GM21367 (cell line): ENCODE data around the gene LSS.
"Not testable (repeated sequence)": the region's sequence is repeated elsewhere in the genome, so short reads cannot be mapped to it uniquely, and the experiment has no call there.

Experiments
- ATAC-seq: cut with Tn5 transposase; IDR thresholded peaks from one replicate; pipeline ENCODE4 v1.9.1; 2021; ENCODE audit not compliant: unreplicated experiment

The LSS gene

DNA sequence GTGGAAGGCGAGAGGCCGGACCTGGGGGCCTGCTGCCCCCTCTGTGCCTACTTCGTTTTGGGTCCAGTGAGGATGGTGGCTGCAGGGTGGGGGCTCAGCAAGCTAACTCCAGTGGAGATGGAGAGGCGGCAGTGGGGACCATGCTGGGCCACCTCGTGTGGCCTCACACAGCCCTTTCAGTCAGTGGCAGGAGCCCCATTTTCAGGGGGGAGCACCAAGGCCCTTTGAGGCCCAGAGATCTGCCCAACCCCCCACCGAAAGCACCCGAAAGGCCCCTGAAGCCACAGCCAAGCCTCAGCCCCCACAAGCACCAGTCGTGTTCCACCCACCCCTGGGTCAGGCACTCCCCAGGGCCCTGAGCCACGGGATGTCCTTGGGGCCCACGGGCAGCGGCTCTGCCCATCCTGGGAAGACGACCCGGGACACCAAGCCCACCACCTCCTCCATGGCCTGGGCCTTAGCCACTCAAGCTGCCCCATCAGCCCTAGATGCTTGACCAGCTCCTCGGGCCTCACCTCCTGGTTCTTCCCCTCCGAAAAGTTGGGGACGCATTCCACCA lies 73.5 kb downstream of the LSS start:
- ATAC-seq: no peak

DNA sequence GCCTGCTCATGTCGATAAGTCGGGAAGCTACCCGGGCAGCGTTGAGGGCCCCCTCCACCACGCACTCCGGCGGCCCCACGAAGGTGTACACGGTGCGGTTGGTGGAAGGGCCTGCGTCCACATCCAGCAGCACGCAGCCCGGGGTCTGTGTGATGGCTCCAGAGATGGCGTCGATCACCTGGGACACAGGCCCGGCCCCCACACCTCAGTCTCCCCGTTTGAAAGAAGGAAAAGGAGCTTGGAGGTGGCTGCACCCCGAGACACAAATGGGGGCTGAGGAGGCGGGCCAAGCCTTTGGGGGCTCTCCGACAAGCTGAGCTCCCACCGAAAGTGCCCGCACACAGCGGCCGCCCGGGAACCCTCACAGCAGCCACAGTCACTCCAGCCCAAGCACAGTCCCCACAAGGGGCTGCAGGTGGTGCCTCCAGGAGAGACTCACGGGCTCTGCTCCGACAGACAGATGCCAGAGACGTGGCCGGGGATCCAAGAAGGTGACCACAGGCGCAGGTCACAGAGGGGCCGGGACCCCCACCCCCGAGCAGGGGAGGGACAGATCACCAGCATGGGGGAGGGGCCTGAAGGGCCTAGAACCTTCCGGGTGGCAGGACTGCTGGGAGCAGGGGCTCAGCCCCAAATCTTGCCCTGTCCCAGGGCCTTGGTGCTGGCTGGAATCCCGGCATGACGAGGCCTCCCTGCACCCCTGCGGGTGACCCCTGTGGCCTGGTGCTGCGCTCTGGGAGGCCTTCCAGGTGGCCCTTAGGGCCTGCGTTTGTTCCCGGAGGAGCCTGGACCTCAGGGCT lies 74.2 kb downstream of the LSS start:
- no peak for ATAC-seq

DNA sequence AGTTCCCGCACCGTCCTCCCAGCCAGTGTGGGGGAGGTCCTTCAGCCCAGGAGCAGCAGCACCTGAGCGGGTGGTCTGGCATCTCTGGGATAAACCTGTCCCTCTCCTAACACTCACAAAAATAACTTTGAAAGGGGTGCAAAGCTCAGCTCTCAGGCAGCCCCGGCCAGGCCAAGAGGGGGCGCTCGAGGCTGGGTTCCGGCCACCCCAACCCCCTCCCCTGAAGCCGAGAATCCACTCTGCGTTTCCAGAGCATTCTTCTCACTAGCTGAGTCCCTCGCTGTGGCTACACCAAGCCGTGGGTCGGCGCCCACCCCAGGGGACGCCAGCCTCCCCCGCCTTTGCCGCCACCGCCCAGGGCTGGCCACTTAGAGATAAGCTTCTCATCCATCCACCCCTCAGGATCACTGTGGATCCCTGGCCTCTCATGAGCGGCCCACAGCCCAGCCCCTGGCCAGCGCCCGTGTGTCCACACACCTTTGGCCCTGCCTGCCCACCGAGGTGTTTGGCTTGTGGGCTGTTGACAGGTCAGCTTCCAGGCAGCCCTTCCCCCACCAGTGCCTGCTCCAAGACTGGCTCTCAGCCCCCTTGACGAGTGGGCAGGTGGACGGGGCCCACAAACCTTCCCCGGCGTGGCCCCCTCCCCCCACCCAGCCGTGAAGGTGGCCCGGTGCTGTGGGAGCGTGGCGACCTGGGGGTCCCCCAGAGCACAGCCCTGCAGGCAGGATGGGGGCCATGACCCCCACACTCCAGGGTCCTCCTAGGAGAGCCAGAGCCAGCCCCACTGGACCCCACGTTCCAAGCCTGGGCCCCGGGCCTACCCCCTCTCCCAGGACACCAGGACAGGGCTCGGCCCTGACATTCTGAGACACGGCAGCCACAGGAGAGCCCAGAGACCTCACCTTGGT lies 75.1 kb downstream of the LSS start:
- ATAC-seq: no peak

DNA sequence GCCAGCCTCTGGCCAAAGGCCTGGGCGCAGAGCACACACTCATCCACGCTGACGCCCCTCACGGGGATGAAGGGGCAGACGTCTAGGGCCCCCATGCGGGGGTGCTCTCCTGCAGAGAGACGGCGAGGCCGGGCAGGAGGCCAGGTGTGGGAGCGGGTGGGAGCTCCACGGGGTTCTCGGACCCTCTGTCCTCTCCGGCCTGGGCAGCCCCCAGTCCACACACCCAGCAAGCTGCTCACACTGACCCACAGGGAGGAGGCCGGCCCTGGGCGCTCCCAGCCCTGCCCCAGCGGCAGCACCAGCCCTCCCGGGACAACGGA lies 75.7 kb downstream of the LSS start:
- ATAC-seq: no peak

DNA sequence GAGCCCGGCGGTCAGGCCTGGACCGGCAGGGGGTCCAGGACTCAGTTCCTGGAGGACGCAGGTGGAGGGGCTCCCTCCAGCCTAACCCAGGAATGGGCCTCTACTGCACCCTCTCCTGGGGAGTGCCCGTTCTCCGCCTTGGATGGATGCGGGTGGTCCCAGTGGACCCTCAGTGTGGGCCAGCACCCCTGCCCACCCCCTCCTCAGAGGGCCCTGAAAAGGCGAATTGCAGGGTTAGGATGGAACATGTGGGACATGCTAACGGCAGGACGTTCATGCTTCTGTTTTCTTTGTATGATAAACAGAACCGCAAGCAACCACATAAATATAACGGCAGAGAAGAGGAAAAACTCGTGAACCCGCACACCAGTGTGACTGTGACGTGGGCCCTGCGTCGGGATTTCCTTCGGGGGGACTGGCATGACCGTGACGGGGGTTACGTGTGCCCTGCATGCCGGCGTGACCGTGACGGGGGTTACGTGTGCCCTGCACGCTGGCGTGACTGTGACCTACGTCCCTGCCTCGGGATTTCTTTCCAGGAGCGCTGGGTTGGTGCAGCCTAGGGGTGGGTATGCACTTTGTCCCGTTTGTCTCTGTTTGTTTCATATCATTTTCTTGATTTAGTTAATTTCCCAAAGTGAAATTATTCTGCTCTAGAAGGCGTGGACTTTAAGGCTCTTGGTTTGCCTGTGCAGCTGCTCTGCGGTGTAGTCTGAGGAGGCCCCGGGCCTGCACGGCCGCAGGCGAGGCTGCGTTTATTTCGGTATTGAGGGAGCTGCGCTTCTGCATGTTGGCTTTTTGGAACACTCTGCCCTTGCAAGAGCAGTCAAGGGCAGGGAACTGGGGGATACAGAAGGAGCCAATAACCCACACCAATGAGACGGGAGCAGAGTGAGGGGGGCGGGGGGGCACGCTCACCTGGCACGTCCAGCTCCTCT lies 76.3 kb downstream of the LSS start:
- no peak for ATAC-seq

DNA sequence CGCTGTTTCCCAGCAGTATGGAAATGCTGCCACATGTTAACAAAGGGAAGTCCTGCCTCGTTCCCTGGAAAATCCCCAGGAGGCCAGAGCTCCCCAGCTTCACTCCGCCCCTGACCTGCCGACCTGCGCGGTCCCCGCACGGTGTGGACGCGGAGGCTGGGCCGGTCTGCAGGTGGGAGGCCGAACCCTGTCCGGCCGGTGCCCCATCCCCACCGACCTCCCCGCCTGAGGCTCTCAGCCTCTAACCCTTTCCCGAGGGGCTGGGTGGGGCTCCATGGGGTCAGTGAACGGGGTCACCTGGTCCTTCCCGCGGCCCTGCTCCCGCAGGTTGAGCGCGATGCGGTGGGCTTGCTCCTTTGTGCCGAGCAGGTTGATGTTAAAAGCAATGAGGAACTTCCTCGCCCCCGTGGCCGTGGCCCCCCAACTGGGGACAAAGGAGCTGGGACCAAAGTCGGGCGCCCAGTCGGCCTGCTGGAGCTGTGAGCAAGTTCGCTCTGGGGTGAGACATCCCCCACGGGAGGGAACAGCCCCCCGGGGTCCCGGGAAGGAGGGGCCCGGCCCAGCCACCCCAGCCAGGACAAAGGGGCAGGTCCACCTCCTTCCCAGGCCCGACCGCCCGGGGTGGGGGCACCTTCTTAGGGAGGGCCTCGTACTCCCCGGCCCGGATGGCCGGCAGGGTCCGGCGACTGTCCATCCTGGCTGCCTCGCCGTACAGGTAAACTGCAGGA lies 77.1 kb downstream of the LSS start:
- ATAC-seq: no peak

DNA sequence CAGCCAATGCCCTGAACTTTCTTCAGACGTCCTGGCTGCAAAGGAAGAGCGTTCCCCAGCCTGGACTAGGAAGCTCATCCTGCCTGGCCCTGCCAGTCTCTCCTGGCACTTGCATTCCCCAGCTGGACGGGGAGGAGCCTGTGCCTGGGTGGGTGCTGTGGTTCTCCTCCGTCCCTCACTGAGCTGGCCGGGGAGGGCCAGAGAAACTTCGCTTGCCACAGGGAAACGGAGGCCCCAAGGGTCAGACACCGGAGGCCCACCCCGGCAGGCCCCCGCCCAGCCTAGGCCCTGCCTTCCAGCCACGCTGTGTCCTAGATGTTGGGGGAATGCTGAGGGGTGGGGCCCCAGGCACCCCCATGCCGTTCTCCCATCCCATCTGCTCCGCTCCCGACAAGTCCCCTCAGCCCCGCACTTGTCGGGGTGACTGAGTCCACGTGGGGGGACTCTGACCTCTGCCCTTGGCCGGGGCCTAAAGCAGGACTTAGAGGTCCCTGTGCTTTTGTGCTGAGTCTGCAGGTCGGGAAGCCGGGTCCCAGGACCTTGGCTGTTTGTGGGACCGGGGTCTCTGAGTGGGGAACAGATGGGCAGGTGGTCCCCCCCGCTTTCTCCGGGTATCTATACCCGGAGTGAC lies 78.0 kb downstream of the LSS start:
- ATAC-seq: no peak

DNA sequence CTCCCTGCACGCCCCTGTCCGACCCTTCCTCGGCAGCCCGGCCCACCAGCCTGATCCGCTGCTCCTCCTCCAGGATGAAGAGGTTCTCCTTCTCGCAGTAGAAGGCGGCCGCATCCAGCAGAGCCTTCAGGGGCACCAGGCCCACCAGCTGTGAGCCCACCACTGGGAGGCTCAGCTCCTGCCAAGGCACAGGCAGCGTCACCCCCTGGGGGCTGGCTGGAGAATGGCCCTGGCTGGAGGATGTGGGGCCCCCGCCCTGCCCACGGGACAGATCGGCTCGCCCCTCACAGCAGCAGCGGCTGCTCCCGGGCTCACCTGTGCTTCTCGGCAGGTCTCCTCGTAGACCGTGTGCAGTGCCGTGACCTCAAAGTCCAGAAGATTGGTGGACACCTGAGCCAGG lies 78.5 kb downstream of the LSS start:
- ATAC-seq: no peak

DNA sequence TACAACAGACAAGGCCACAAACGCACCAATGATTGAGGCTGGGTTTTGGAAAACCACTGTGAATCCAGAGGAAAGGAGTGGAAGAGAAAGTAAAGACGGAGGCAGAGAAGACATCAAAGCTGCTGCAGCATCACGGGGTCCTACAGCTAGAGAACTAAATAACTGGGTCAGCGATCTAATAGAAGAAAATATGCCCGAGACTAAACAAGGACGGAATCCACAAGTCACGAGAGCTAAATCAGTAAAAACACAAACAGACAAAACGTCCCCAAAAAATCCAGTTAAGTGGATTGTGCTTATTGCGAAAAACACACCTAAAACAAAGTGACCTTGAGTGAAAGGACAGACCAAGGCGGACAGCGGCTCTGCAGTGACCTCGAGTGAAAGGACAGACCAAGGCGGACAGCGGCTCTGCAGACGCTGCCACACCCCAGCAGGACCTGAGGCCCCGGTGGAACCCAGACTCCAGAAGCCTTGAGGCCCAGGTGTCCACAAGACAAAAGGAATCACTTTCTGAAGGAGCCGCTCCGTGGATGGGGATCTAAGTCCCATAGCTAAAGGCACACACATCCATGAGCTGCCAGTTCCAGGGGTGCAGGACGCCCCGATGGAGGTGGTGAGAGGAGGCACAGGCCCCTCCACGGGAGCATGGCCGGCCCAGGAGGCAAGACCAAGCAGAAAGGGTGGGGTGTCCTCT lies 79.2 kb downstream of the LSS start:
- no peak for ATAC-seq

DNA sequence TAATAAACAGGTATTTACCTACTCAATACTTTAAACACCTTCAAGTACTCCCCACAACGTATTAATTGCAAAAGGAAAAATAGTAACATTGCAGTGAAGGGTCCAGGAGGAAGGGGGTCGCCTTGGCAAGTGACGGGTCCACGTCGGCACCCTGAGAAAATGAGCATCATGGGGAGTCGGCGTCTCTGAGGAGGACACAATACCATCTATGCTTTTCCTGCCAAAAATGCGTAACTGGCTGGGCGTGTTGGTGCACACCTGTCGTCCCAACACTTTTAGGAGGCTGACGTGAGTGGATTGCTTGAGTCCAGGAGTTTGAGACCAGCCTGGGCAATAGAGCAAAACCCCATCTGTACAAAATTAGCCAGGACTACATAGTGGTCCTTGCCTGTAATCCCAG lies 80.5 kb downstream of the LSS start:
- ATAC-seq: no peak

DNA sequence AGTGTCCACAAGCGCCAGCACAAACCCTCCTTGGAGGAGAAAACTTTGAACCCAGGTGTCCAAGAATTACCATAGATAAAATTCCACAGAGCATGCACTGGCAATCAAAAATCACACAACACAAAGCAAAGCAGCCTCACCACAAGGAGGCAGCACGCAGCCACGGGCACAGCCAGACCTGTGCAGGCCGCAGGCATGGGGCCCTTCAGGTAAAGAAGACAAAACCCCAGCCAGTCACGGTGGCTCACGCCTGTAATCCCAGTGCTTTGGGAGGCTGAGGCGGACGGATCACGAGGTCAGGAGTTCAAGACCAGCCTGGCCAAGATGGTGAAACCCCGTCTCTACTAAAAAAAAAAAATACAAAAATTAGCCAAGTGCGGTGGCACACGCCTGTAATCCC lies 81.1 kb downstream of the LSS start:
- not testable (repeated sequence) for ATAC-seq

DNA sequence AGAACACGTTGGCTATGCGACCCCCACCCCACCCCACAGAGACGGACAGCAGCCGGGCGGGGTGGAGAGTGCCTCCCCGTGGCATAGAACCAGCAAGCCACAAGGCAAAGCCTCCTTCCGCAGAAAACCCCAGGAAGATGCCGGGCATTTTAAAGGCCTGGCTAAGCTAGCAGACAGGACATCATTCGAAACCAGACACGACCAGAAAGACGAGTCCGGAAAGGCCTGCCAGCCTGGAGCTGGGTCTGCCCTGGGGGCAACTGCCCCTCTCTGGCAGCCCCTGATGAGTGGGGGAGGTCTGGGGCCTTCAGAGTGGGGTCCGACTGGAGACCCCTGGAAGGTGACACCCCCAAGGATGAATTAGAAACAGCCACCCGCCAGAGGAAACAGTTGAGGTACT lies 81.7 kb downstream of the LSS start:
- no peak for ATAC-seq

DNA sequence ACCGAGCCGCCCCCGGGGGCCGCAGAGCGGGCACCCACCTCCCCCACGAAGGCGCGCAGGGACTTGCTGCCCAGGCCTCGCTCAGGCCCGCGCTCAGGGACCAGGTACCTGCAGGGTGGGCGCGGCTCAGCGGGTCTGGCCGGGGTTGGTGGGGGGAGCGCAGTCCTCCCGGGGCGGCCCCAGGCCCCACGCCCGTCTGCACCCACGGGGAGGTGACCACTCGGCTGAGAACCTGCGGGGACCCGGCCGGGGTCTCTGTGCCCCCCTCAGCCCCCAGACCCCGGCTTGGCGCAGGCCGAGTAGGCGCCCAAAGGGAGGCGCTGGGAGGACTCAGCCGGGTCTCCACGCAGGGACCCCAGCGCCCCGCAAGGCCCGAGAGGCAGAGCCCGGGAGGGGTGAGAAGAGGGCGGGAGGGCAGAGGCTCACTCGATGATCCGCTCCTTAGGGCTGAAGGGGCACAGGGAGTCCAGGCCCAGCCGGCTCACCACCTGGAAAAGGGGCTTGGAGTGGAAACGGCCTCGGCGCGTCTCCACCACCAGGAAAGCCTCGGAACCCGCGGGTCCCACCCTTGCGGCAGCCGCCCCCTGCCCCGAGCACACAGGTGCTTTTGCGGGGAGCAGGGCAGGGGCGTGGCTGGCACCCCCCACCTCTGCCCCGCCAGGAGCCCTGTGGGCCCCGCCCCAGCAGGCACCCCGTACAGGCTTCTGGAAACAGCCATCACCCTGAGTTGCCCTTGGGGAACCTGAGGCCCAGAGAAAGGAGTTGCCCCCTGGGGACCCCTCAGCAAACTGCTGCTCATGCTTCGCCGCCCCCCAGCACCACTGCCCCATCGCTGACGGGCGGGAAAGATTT lies 82.5 kb downstream of the LSS start:
- ATAC-seq: no peak

DNA sequence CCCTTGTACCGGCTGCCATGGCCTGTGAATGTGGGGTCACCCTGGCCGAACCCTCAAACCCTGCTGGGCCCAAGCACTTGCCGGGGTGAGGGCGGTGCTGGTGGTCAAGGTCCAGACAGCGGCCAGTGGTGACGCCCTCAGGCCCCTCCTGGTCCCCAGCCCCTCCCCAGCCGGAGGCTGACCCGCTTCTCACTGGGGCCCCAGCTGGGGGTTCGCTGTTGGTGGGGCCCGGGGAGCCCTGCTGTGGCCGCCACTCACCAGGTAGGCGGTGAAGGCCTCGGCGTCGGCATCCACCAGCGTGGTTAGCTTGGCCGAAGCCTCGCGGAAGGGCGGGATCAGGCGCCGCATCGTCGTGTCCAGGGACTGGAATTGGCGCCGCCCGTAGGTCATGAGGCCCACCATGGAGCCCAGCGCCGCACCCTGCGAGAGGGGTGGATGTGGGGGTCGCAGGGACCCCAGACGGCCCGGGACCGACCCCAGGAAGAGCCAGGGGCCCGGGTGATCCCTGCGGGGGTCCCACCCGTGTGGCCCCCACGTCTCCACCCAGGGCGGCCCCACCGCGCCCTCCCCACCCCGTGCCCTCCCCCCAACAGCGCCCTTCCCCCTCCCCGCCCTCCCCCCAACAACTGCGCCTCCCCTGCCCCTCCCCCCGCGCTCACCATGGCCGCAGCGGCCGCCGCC lies 83.3 kb downstream of the LSS start:
- no peak for ATAC-seq

DNA sequence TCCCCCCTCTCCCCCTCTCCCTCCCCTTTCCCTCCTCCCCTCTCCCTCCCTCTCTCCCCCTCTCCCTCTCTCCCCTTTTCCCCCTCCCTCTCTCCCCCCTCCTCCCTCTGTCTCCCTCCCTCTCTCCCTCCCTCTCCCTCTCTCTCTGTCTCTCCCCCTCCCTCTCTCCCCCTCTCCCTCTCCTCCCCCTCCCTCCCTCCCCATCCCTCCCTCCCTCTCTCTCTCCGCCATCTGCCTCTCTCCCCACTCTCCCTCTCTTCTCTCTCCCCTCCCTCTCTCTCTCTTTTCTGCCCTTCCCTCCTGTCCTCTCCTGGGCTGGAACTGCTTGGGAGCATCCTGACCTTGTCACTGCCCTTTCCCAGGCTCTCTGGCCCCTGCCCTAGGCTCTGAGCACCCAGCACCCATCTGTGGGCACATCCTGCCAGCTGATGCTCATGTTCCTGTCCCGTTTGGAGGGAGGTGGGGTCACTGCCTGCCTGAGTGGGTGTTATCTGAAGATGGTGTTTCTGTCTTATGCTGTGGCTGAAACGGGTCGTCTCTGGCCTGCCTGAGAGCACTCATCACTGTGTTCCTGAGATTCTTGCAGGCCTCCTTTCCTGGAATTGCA lies 84.0 kb downstream of the LSS start:
- no peak for ATAC-seq

DNA sequence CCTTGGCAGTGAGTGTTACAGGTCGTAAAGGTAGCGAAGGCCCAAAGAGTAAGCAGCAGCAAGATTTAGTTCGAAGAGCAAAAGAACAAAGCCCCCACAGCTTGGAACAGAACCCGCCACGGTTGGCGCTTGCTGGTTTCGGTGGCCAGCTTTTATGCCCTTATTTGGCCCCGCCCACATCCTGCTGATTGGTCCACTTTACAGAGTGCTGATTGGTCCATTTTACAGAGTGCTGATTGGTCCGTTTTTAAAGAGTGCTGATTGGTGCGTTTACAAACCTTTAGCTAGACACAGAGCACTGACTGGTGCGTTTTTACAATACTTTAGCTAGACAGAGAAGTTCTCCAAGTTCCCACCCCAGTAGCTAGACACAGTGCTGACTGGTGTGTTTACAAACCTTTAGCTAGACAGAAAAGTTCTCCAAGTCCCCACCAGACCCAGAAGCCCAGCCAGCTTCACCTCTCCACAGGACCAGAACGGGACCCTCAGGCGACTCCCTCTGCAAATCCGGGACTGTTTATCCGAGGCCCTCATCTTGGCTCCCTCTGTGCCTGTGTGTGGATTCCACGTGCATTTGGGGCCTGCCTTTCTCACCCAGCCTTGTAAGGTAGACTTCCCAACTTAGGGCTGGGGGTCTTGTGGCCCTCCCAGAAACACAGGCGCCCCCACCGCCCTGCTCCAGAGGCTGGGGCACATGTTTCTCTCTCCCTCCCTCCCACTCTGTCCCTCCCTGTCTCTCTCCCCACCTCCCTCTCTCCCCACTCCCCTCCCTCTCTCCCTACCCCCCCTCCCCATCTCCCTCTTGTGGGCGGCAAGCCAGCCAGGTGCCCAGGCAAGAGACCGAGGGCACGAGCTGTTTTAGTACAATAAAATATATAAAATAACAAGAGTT lies 85.7 kb downstream of the LSS start:
- no peak for ATAC-seq
